ENCODE measurements around the gene IL15RA.
"Not testable (repeated sequence)": the region's sequence is repeated elsewhere in the genome, so short reads cannot be mapped to it uniquely, and the experiment has no call there.

The IL15RA gene

DNA sequence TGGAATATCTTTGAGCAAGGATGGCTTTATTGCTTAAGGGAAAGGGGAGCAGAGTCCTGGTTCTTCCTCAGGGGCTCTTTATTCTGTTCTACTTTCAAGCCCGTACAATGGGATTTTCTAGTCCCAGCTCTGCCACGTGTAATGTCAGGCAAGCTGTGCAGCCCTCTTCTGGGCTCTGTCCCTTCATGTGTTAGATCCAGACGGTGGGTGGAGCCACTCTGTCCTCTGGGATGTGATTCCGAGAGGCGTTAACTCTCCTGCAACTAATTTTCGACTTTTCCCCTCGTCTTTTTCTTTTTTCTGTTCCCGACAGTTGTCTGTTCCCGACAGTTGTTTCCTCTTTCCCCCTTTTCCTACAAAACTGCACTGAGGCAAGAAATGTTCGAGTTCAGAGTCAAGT is 52.5 kb downstream of the IL15RA start:
- no peak for DNase-seq (ENCODE audit: low spot score)

GRCh38 chr10:5921746-5922145 is 55.6 kb downstream of the IL15RA start:
- DNase-seq (ENCODE audit: low spot score), result no peak

DNA sequence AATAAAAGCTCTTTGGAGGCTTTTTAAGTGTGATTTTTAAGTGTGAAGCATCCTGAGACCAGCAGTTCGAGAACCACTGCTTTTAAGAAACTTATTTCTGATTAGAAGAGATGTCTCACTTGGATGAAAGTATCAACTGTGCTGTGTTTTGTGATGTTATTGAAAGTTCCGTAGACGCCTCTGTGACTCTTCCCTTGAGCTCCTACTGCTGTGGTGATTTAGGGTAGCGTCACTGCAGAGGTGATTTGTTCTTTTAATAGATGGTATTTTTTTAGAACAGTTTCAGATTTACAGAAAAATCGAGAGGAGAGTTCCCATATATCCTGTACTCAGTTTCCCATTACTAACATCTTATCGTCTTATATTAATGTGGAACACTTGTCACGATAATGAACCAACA is 57.8 kb downstream of the IL15RA start:
- DNase-seq (ENCODE audit: low spot score), result no peak

- no peak for DNase-seq (ENCODE audit: low spot score)
These were observed 58.6 kb downstream of the IL15RA start for GRCh38 chr10:5918763-5919162.

GRCh38 chr10:5917305-5917704 is 60.0 kb downstream of the IL15RA start:
- DNase-seq (ENCODE audit: low spot score), result no peak

- DNase-seq (ENCODE audit: low spot score), result no peak
These were observed 61.9 kb downstream of the IL15RA start for GRCh38 chr10:5915451-5915850.

DNA sequence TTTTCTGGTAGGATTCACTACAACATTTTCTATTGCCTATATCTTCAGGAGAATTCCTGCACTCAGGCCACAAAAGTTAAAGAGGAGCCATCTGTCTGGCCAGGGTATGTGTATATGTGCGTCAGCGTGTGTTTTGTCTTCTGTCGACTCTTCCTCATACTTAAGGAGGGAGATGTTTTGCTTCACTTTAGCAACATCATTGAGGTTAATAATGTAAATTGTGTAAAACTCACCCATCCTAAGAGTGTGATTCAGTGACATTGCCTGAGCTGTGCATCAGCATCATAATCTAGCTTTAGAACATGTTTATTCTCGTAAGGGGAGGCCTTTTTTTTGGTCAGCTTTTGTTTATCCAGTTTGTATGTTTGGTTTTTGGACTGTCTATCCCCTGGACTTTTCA is 63.6 kb downstream of the IL15RA start:
- no peak for DNase-seq (ENCODE audit: low spot score)

DNA sequence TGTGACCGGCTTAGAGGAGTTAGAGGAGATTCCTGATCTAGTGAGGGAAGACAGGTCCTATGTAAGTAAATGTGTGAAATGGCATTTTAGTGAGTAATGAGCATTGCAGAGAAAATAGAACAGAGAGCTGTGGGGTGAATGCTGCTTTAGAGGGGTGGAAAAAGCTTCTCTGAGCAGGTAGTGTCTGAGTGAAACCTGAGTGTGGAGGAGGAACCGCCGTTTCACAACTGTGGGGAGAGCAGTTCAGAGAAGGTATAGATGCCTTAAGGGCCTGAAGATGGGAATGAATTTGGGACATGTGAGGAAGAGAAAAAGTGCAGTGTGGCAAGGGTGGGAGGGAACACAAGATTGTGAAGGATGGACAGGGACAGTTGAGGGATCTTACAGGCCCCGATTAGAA is 65.7 kb downstream of the IL15RA start:
- DNase-seq (ENCODE audit: low spot score), result no peak

DNA sequence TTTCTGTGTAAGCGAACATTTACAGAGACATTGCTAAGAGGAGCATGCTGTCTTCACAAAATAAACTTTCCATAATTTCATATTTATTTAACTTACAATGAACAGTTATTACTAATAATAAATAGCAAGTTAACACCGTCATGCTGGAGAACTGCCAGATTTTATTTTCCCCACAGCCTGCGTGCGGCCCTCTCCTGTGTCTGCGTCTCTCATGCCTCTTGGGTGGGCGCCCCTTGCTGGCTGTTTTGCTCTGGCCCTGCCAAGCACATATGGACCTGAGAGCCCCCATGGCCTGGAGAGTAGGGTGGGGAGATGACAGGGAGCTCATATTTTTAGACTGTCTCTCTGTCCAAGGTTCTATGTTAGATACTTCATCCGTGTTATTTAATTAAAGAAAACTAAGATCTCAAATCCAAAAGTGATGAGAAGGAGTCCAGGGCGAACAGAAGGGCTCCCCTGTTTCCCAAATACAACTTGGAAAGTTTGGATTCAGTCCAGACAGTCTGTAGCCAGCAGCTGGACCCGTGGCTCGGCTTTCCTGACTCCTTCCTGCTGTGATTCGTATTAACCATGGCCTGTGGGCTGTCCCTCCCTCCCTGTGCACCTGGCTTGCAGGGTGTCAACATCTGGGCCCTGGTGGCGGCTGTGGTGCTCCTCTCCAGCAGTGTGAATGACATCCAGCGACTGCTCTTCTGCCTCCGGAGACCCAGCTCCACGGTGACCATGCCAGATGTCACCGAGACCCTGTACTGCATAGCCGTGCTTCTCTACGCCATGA is 66.8 kb downstream of the IL15RA start:
- no peak for DNase-seq (ENCODE audit: low spot score)

DNA sequence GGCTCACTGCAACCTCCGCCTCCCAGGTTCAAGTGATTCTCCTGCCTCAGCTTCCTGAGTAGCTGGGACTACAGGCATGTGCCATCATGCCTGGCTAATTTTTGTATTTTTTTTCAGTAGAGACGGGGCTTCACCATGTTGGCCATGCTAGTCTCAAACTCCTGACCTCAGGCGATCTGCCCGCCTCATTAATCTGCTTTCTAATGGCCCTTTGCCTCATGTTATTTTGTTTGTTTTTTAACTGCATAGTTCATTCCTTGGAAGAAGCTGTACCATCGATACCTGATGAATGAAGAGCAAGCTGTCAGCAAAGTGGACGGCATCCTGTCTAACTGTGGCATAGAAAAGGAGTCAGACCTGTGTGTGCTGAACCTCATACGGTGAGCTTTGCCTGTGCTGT is 68.7 kb downstream of the IL15RA start:
- DNase-seq (ENCODE audit: low spot score), result not testable (repeated sequence)

- DNase-seq (ENCODE audit: low spot score), result no peak
These were observed 70.7 kb downstream of the IL15RA start for GRCh38 chr10:5906651-5907050.

GRCh38 chr10:5905854-5906507 is 71.4 kb downstream of the IL15RA start:
- no peak for DNase-seq (ENCODE audit: low spot score)

GRCh38 chr10:5904227-5904626 is 73.1 kb downstream of the IL15RA start:
- DNase-seq (ENCODE audit: low spot score), result no peak

GRCh38 chr10:5903563-5903962 is 73.8 kb downstream of the IL15RA start:
- DNase-seq (ENCODE audit: low spot score), result no peak

DNA sequence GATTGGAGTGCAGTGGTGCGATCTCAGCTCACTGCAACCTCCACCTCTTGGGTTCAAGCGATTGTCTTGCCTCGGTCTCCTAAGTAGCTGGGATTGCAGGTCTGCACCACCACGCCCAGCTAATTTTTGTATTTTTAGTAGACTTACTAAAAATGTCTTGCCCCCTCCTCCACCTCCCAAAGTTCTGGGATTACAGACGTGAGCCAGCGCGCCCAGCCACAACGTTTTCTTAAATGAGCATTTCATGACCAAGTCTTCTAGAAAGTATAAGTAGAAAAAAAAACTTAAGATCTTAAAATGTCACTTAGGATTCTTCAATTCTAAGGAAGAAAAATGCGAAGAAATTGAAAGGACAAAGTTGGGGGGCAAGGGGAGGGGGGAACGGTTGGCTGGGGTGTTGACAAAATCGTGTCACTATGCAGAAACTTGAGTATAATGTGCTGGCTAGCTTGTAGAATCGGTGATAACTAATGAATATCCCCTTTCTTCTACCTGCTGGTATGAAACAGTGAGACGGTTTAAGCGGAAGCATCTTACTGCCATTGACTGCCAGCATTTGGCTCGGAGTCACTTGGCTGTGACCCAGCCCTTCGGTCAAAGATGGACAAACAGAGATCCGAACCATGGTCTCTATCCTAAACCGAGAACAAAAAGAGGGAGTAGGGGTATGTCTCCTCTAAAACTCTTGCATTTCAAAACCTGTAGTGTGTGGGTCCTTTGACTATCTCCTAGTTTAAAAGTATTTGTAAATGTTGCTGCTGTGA is 74.7 kb downstream of the IL15RA start:
- DNase-seq (ENCODE audit: low spot score), result no peak

Measured in left forelimb (tissue), 1 donor.